Trophoblast cell (in vitro differentiated cells and primary cell): ENCODE data around the gene FXN.

ENCODE experiments used
- DNase-seq, 2 donors: peaks; one replicate each; pipeline ENCODE4 v3.0.0-alpha.2; 2016
- H2AFZ ChIP-seq: 2 replicates; pipeline ENCODE4 v1.6.1; 2013; ENCODE audit warnings: low read length, moderate library complexity, mild to moderate bottlenecking; ENCODE audit not compliant: insufficient read depth, poor library complexity
- H2AK5ac ChIP-seq: 2 replicates; pipeline ENCODE4 v1.6.1; 2013; ENCODE audit warnings: mild to moderate bottlenecking, low read length
- H2BK120ac ChIP-seq: 2 replicates; pipeline ENCODE4 v1.6.1; 2013; ENCODE audit warnings: low read length, mild to moderate bottlenecking, moderate library complexity; ENCODE audit not compliant: insufficient read depth, poor library complexity
- H2BK12ac ChIP-seq: 2 replicates; pipeline ENCODE4 v1.6.1; 2013; ENCODE audit warnings: mild to moderate bottlenecking, low read length, moderate library complexity
- H2BK5ac ChIP-seq: 2 replicates; pipeline ENCODE4 v1.6.1; 2013; ENCODE audit warnings: low read length, low read depth, moderate library complexity, mild to moderate bottlenecking; ENCODE audit not compliant: poor library complexity
- H3K14ac ChIP-seq: 2 replicates; pipeline ENCODE4 v1.6.1; 2013; ENCODE audit warnings: mild to moderate bottlenecking, low read length
- H3K18ac ChIP-seq: 2 replicates; pipeline ENCODE4 v1.6.1; 2013; ENCODE audit warnings: mild to moderate bottlenecking, low read length
- H3K23ac ChIP-seq: 2 replicates; pipeline ENCODE4 v1.6.1; 2013; ENCODE audit warnings: low read length
- H3K27ac ChIP-seq: 2 replicates; pipeline ENCODE4 v1.5.1; 2013; ENCODE audit warnings: low read depth, mild to moderate bottlenecking, inconsistent platforms, low read length, moderate library complexity
- H3K27me3 ChIP-seq: 2 replicates; pipeline ENCODE4 v1.6.1; 2013; ENCODE audit warnings: inconsistent platforms, mild to moderate bottlenecking, low read length, moderate library complexity; ENCODE audit not compliant: insufficient read depth
- H3K36me3 ChIP-seq, 2 experiments: 1 replicate in 1 of 2; 2 replicates in 1 of 2; pipeline ENCODE4 v1.6.1; 2013; ENCODE audit warnings: low read length in 2 of 2, mild to moderate bottlenecking in 2 of 2, moderate library complexity in 1 of 2; ENCODE audit not compliant: insufficient read depth in 2 of 2, control insufficient read depth in 1 of 2
- H3K4ac ChIP-seq: 2 replicates; pipeline ENCODE4 v1.6.1; 2013; ENCODE audit warnings: low read depth, mild to moderate bottlenecking, low read length, moderate library complexity
- H3K4me1 ChIP-seq, 2 experiments: 1 replicate in 1 of 2; 2 replicates in 1 of 2; pipeline ENCODE4 v1.6.1; 2013; ENCODE audit warnings: low read length in 2 of 2, mild to moderate bottlenecking in 2 of 2, moderate library complexity in 1 of 2; ENCODE audit not compliant: insufficient read depth in 2 of 2, control insufficient read depth in 1 of 2
- H3K4me2 ChIP-seq: 2 replicates; pipeline ENCODE4 v1.6.1; 2013; ENCODE audit warnings: inconsistent platforms, mild to moderate bottlenecking, low read length, moderate library complexity
- H3K4me3 ChIP-seq: 2 replicates; pipeline ENCODE4 v1.5.1; 2013; ENCODE audit warnings: mild to moderate bottlenecking, low read depth, low read length, inconsistent platforms
- H3K79me1 ChIP-seq: one replicate; pipeline ENCODE4 v1.6.1; 2013; ENCODE audit warnings: low read length
- H3K79me2 ChIP-seq: 2 replicates; pipeline ENCODE4 v1.6.1; 2013; ENCODE audit warnings: low read length, mild to moderate bottlenecking; ENCODE audit not compliant: control insufficient read depth, insufficient read depth, poor library complexity
- H3K9ac ChIP-seq: 2 replicates; pipeline ENCODE4 v1.6.1; 2013; ENCODE audit warnings: mild to moderate bottlenecking, low read length
- H3K9me3 ChIP-seq: 2 replicates; pipeline ENCODE4 v1.6.1; 2013; ENCODE audit warnings: low read depth, mild to moderate bottlenecking, control low read depth, inconsistent platforms, low read length; ENCODE audit not compliant: insufficient read depth
- H4K12ac ChIP-seq: 2 replicates; pipeline ENCODE4 v1.6.1; 2013; ENCODE audit warnings: low read depth, mild to moderate bottlenecking, low read length, moderate library complexity
- H4K8ac ChIP-seq: 2 replicates; pipeline ENCODE4 v1.6.1; 2013; ENCODE audit warnings: low read depth, mild to moderate bottlenecking, low read length, moderate library complexity
- H4K91ac ChIP-seq: one replicate; pipeline ENCODE4 v1.6.1; 2013; ENCODE audit warnings: low read depth, mild to moderate bottlenecking, low read length, moderate library complexity
- WGBS: extraction: QIAGEN DNeasy Blood & Tissue Kit; methylation state at CpG from one replicate; pipeline ENCODE4 v1.1.7; 2013; ENCODE audit warnings: missing lambda C conversion rate; ENCODE audit not compliant: insufficient read length, insufficient coverage; ENCODE audit errors: extremely low coverage; 5-methylcytosine and 5-hydroxymethylcytosine counted together

FXN gene

DNA sequence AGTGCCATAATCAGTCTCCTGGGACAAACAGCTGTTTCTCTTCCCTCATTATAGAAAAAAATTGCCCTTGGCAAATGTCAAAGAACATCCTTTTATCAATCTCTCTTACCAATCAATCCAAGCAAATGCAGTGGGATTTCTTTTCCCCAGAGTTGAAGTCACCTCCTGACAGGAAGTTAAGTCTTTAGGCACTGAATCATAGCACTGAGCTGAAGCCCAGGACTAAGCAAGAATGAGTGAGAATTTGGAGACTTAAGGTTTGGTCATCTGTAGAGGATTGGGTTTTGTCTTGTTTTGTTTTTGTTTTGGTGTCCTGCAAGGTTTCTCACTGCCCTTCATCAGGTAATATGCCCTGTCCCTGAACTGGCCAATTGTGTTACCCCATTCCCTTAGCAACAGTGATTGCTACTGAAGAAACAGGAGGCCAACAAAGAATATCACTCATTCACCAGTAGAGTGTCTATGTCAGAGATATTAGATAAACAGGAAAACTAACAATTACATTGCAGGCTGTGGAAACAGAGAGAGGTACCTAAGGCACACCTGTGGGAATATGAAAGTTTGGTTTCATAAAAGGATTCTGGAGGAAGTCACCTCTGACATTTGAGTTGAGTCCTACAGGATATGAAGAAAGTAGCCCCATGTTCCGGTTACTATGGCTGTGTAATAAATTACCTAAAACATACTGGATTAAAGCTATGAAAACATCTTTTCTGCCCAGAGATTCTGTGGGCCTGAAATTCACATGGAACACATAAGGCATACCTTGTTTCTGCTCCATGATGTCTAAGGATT lies 4.5 kb upstream of the FXN start:
- H3K4me1 ChIP-seq = peaks cover 2 to 3% of the 10 kb centered on the region in 2 experiments
- no peak overlapping the region for H3K9ac ChIP-seq
- peaks cover 4% of the 10 kb centered on the region for H3K79me1 ChIP-seq
- no peak overlapping the region for H4K12ac ChIP-seq
- no peak overlapping the region for H3K14ac ChIP-seq
- H3K4me2 ChIP-seq = no peak overlapping the region
- WGBS = no CpG with 5 or more reads among the region's 1 CpG
- H3K4ac ChIP-seq = no peak overlapping the region
- H3K27ac ChIP-seq = no peak overlapping the region
- H2AK5ac ChIP-seq = no peak overlapping the region
- no peaks in the 10 kb centered on the region for H3K27me3 ChIP-seq
- H2AFZ ChIP-seq = no peak overlapping the region
- H2BK12ac ChIP-seq = no peak overlapping the region
- no peak overlapping the region for H2BK5ac ChIP-seq
- no peak overlapping the region for H4K91ac ChIP-seq
- no peaks in the 10 kb centered on the region for H3K9me3 ChIP-seq
- no peak overlapping the region for H3K18ac ChIP-seq
- no peak overlapping the region for H2BK120ac ChIP-seq
- DNase-seq = no peak
- peaks cover 3% of the 10 kb centered on the region for H3K79me2 ChIP-seq
- H4K8ac ChIP-seq = no peak overlapping the region
- H3K4me3 ChIP-seq = no peak overlapping the region
- no peak overlapping the region for H3K23ac ChIP-seq
- H3K36me3 ChIP-seq = no peaks in the 10 kb centered on the region

DNA sequence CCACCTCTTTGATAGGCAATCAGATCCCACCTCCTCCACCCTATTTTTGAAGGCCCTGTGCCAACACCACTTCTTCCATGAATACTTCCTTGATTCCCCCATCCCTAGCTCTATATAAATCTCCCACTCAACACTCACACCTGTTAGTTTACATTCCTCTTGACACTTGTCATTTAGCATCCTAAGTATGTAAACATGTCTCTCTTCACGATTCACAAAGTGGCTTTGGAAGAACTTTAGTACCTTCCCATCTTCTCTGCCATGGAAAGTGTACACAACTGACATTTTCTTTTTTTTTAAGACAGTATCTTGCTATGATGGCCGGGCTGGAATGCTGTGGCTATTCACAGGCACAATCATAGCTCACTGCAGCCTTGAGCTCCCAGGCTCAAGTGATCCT lies 1.5 kb upstream of the FXN start:
- DNase-seq = peak in 1 of 2 donors; percentile 76
- H4K8ac ChIP-seq = no peak overlapping the region
- H3K27me3 ChIP-seq = no peaks in the 10 kb centered on the region
- peaks cover 8% of the 10 kb centered on the region for H3K79me2 ChIP-seq
- H2AK5ac ChIP-seq = no peak overlapping the region
- no peak overlapping the region for H3K18ac ChIP-seq
- H3K4me1 ChIP-seq = peaks cover 2 to 10% of the 10 kb centered on the region in 2 experiments
- no peak overlapping the region for H2BK120ac ChIP-seq
- H3K4ac ChIP-seq = no peak overlapping the region
- H3K36me3 ChIP-seq = no peaks in the 10 kb centered on the region
- H2BK12ac ChIP-seq = no peak overlapping the region
- no peak overlapping the region for H3K27ac ChIP-seq
- H3K4me3 ChIP-seq = no peak overlapping the region
- no peak overlapping the region for H3K23ac ChIP-seq
- no peak overlapping the region for H4K12ac ChIP-seq
- no peak overlapping the region for H3K9ac ChIP-seq
- H3K14ac ChIP-seq = no peak overlapping the region
- H2BK5ac ChIP-seq = no peak overlapping the region
- no peak overlapping the region for H4K91ac ChIP-seq
- no peak overlapping the region for H2AFZ ChIP-seq
- H3K9me3 ChIP-seq = no peaks in the 10 kb centered on the region
- no peak overlapping the region for H3K4me2 ChIP-seq
- peaks cover 4% of the 10 kb centered on the region for H3K79me1 ChIP-seq
- whole genome bisulfite sequencing = no CpG with 5 or more reads among the region's 2 CpGs

DNA sequence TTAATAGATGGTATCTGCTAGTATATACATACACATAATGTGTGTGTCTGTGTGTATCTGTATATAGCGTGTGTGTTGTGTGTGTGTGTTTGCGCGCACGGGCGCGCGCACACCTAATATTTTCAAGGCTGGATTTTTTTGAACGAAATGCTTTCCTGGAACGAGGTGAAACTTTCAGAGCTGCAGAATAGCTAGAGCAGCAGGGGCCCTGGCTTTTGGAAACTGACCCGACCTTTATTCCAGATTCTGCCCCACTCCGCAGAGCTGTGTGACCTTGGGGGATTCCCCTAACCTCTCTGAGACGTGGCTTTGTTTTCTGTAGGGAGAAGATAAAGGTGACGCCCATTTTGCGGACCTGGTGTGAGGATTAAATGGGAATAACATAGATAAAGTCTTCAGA lies 757 bp downstream of the FXN start:
- Histone ChIP-seq H3K27me3 (no peaks in the 10 kb centered on the region), H2AFZ (peak overlapping the region; percentile 53), H3K9ac (peak overlapping the region; percentile 67), H2AK5ac (no peak overlapping the region), H3K18ac (no peak overlapping the region), H3K36me3 (no peaks in the 10 kb centered on the region), H3K4me1 (peaks cover 2 to 10% of the 10 kb centered on the region in 2 experiments), H3K79me2 (peaks cover 8% of the 10 kb centered on the region), H2BK12ac (no peak overlapping the region), H3K27ac (peak overlapping the region; percentile 87), H3K4ac (peak overlapping the region; percentile 3), H3K79me1 (peaks cover 4% of the 10 kb centered on the region), H3K4me2 (peak overlapping the region; percentile 86), H3K9me3 (no peaks in the 10 kb centered on the region), H4K12ac (no peak overlapping the region), H2BK120ac (no peak overlapping the region), H2BK5ac (peak overlapping the region; percentile 4), H3K4me3 (peak overlapping the region; percentile 86), H4K8ac (peak overlapping the region; percentile 40), H4K91ac (peak overlapping the region; percentile 85), H3K23ac (no peak overlapping the region), H3K14ac (no peak overlapping the region)
- WGBS = no CpG with 5 or more reads among the region's 14 CpGs
- peak in 1 of 2 donors; percentile 29 for DNase-seq

DNA sequence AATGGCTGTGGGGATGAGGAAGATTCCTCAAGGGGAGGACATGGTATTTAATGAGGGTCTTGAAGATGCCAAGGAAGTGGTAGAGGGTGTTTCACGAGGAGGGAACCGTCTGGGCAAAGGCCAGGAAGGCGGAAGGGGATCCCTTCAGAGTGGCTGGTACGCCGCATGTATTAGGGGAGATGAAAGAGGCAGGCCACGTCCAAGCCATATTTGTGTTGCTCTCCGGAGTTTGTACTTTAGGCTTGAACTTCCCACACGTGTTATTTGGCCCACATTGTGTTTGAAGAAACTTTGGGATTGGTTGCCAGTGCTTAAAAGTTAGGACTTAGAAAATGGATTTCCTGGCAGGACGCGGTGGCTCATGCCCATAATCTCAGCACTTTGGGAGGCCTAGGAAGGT lies 1.2 kb downstream of the FXN start:
- H3K79me2 ChIP-seq = peaks cover 8% of the 10 kb centered on the region
- no peak overlapping the region for H2BK5ac ChIP-seq
- H3K4me1 ChIP-seq = peaks cover 2 to 12% of the 10 kb centered on the region in 2 experiments
- peaks cover 4% of the 10 kb centered on the region for H3K79me1 ChIP-seq
- no peak overlapping the region for H2AK5ac ChIP-seq
- H3K27me3 ChIP-seq = no peaks in the 10 kb centered on the region
- no peak overlapping the region for H3K23ac ChIP-seq
- no peak overlapping the region for H3K4me3 ChIP-seq
- no CpG with 5 or more reads among the region's 10 CpGs for WGBS
- peak overlapping the region; percentile 29 for H3K18ac ChIP-seq
- peak overlapping the region; percentile 24 for H2BK12ac ChIP-seq
- peak overlapping the region; percentile 46 for H4K8ac ChIP-seq
- no peaks in the 10 kb centered on the region for H3K9me3 ChIP-seq
- no peaks in the 10 kb centered on the region for H3K36me3 ChIP-seq
- peak overlapping the region; percentile 43 for H3K4ac ChIP-seq
- peak overlapping the region; percentile 47 for H4K12ac ChIP-seq
- no peak overlapping the region for H2AFZ ChIP-seq
- peak overlapping the region; percentile 19 for H4K91ac ChIP-seq
- H3K27ac ChIP-seq = no peak overlapping the region
- no peak overlapping the region for H3K14ac ChIP-seq
- no peak for DNase-seq
- H3K9ac ChIP-seq = peak overlapping the region; percentile 36
- peak overlapping the region; percentile 86 for H3K4me2 ChIP-seq
- H2BK120ac ChIP-seq = no peak overlapping the region
